Mesenchymal stem cell (in vitro differentiated cells and primary cell): Measurements from ENCODE around the gene CNBP. TPM values are rescaled to one million over a fixed set of nuclear protein-coding genes. Genes with fewer than 3 reads are reported as not detected.

Experiments used
- DNase-seq: peaks from one replicate; pipeline ENCODE4 v3.0.0-alpha.2; 2013
- H2AFZ ChIP-seq: one replicate; pipeline ENCODE4 v1.6.1; 2013; ENCODE audit warnings: low read depth, mild to moderate bottlenecking, control low read depth, inconsistent platforms, low read length, moderate library complexity
- H2AK5ac ChIP-seq: 2 replicates; pipeline ENCODE4 v1.6.1; 2013; ENCODE audit warnings: low read length, moderate library complexity, mild to moderate bottlenecking, inconsistent platforms; ENCODE audit not compliant: severe bottlenecking
- H2BK120ac ChIP-seq: one replicate; pipeline ENCODE4 v1.6.1; 2013; ENCODE audit warnings: low read depth, mild to moderate bottlenecking, inconsistent platforms, low read length, moderate library complexity
- H2BK12ac ChIP-seq, 2 experiments: one replicate each; pipeline ENCODE4 v1.6.1; 2013; ENCODE audit warnings: inconsistent platforms in 2 of 2, low read length in 2 of 2, mild to moderate bottlenecking in 2 of 2, moderate library complexity in 2 of 2, control low read depth in 1 of 2
- H2BK15ac ChIP-seq: one replicate; pipeline ENCODE4 v1.6.1; 2013; ENCODE audit warnings: mild to moderate bottlenecking, low read depth, inconsistent platforms; ENCODE audit not compliant: poor library complexity, severe bottlenecking
- H2BK5ac ChIP-seq: 2 replicates; pipeline ENCODE4 v1.6.1; 2013; ENCODE audit warnings: low read depth, mild to moderate bottlenecking, low read length, control low read depth, inconsistent platforms; ENCODE audit not compliant: poor library complexity, severe bottlenecking
- H3K14ac ChIP-seq, 2 experiments: one replicate each; pipeline ENCODE4 v1.6.1; 2013; ENCODE audit warnings: inconsistent platforms in 2 of 2, low read length in 2 of 2, control low read depth in 1 of 2, mild to moderate bottlenecking in 1 of 2, moderate library complexity in 1 of 2
- H3K18ac ChIP-seq, 2 experiments: one replicate each; pipeline ENCODE4 v1.6.1; 2013; ENCODE audit warnings: inconsistent platforms in 2 of 2, low read length in 2 of 2, control low read depth in 1 of 2, low read depth in 1 of 2, mild to moderate bottlenecking in 1 of 2
- H3K23ac ChIP-seq, 2 experiments: one replicate each; pipeline ENCODE4 v1.6.1; 2013; ENCODE audit warnings: inconsistent platforms in 2 of 2, low read length in 2 of 2, mild to moderate bottlenecking in 2 of 2, moderate library complexity in 2 of 2, control low read depth in 1 of 2
- H3K27ac ChIP-seq: 2 replicates; pipeline ENCODE4 v1.5.1; 2013; ENCODE audit warnings: mild to moderate bottlenecking, moderate library complexity, low read length, control low read depth, inconsistent platforms; ENCODE audit not compliant: poor library complexity, severe bottlenecking
- H3K27me3 ChIP-seq, 2 experiments: 2 replicates each; pipeline versions ENCODE4 v1.6.1 to v1.7.0; 2013; ENCODE audit warnings: low read length in 2 of 2, mild to moderate bottlenecking in 2 of 2, moderate library complexity in 2 of 2, control low read depth in 1 of 2, inconsistent platforms in 1 of 2; ENCODE audit not compliant: control insufficient read depth in 1 of 2, insufficient read depth in 1 of 2
- H3K36me3 ChIP-seq, 2 experiments: 2 replicates each; pipeline versions ENCODE4 v1.6.1 to v1.7.0; 2013; ENCODE audit warnings: low read length in 2 of 2, control low read depth in 1 of 2, inconsistent platforms in 1 of 2, low read depth in 1 of 2, mild to moderate bottlenecking in 1 of 2; ENCODE audit not compliant: insufficient read depth in 2 of 2, control insufficient read depth in 1 of 2
- H3K4ac ChIP-seq, 2 experiments: one replicate each; pipeline ENCODE4 v1.6.1; 2013; ENCODE audit warnings: inconsistent platforms in 2 of 2, low read length in 2 of 2, mild to moderate bottlenecking in 2 of 2, moderate library complexity in 2 of 2, control low read depth in 1 of 2, low read depth in 1 of 2
- H3K4me1 ChIP-seq: 2 replicates; pipeline ENCODE4 v1.6.1; 2013; ENCODE audit warnings: low read depth, low read length, control low read depth; ENCODE audit not compliant: control insufficient read depth, insufficient read depth
- H3K4me2 ChIP-seq: 2 replicates; pipeline ENCODE4 v1.6.1; 2013; ENCODE audit warnings: low read length, mild to moderate bottlenecking, inconsistent platforms; ENCODE audit not compliant: poor library complexity, severe bottlenecking
- H3K4me3 ChIP-seq, 2 experiments: 2 replicates each; pipeline versions ENCODE4 v1.5.1 to v1.7.0; 2013; ENCODE audit warnings: low read length in 2 of 2, mild to moderate bottlenecking in 2 of 2, control low read depth in 1 of 2, low read depth in 1 of 2; ENCODE audit not compliant: insufficient read depth in 1 of 2
- H3K79me1 ChIP-seq: replicated peaks from 2 replicates; pipeline ENCODE4 v1.6.1; 2013; ENCODE audit warnings: mild to moderate bottlenecking, control low read depth, low read length, inconsistent platforms; ENCODE audit not compliant: poor library complexity, severe bottlenecking
- H3K9ac ChIP-seq: 2 replicates; pipeline ENCODE4 v1.7.0; 2013; ENCODE audit warnings: mild to moderate bottlenecking, low read length, moderate library complexity
- H3K9me3 ChIP-seq: 2 replicates; pipeline ENCODE4 v1.7.0; 2013; ENCODE audit warnings: mild to moderate bottlenecking, low read length; ENCODE audit not compliant: control insufficient read depth
- H4K8ac ChIP-seq: one replicate; pipeline ENCODE4 v1.6.1; 2013; ENCODE audit warnings: inconsistent platforms, mild to moderate bottlenecking, low read length, moderate library complexity
- H4K91ac ChIP-seq: one replicate; pipeline ENCODE4 v1.6.1; 2013; ENCODE audit warnings: mild to moderate bottlenecking, low read length, inconsistent platforms
- WGBS: methylation state at CpG from one replicate; pipeline ENCODE4 v1.1.7; 2013; ENCODE audit warnings: mixed read lengths; 5-methylcytosine and 5-hydroxymethylcytosine counted together
- polyA plus RNA-seq, 2 experiments: library from polyadenylated mRNA; stranded (reverse); fragments of 200-250 nt; gene quantifications; one replicate each; pipeline ENCODE4 v1.2.3, GENCODE V29; 2013

The CNBP gene
- 119 TPM for polyA plus RNA-seq (2013, experiment 1 of 2)
- polyA plus RNA-seq (2013, experiment 2 of 2) = 118 TPM

GRCh38 chr3:129183569-129184395 lies at the start of gene CNBP:
TSS of gene CNBP (minus strand) at chr3:129183896. CDS start at chr3:129171757, 12,139 bp downstream.
- peak within 1 kb of the TSS; percentile 93 for H2BK15ac ChIP-seq
- peak within 1 kb of the TSS; percentile 99 to 100 for H3K18ac ChIP-seq
- H3K23ac ChIP-seq = peak within 1 kb of the TSS; percentile 99
- peak within 1 kb of the TSS; percentile 99 for H4K91ac ChIP-seq
- H3K36me3 ChIP-seq = peaks cover 3 to 15% of the 10 kb centered on the region in 2 experiments
- H3K14ac ChIP-seq = peak within 1 kb of the TSS; percentile 62 to 99
- H3K9me3 ChIP-seq = no peaks in the 10 kb centered on the region
- peaks cover 2% of the 10 kb centered on the region for H3K79me1 ChIP-seq
- no peaks in the 10 kb centered on the region for H3K27me3 ChIP-seq
- peak within 1 kb of the TSS; percentile 64 for H2AFZ ChIP-seq
- H3K4me1 ChIP-seq = peaks cover 12% of the 10 kb centered on the region
- peak within 1 kb of the TSS; percentile 14 to 79 for H2BK12ac ChIP-seq
- H2BK120ac ChIP-seq = peak within 1 kb of the TSS; percentile 98
- peak within 1 kb of the TSS; percentile 99 to 100 for H3K4ac ChIP-seq
- H4K8ac ChIP-seq = peak within 1 kb of the TSS; percentile 98
- H2BK5ac ChIP-seq = peak within 1 kb of the TSS; percentile 97
- peak within 1 kb of the TSS; percentile 100 for H3K9ac ChIP-seq
- peak; percentile 94 for DNase-seq
- peak within 1 kb of the TSS; percentile 55 for H3K4me2 ChIP-seq
- H2AK5ac ChIP-seq = peak within 1 kb of the TSS; percentile 20
- H3K4me3 ChIP-seq = peak within 1 kb of the TSS; percentile 85 to 99
- under 1% methylated on average over 69 of the region's 83 CpGs for WGBS
- peak within 1 kb of the TSS; percentile 81 for H3K27ac ChIP-seq

DNA sequence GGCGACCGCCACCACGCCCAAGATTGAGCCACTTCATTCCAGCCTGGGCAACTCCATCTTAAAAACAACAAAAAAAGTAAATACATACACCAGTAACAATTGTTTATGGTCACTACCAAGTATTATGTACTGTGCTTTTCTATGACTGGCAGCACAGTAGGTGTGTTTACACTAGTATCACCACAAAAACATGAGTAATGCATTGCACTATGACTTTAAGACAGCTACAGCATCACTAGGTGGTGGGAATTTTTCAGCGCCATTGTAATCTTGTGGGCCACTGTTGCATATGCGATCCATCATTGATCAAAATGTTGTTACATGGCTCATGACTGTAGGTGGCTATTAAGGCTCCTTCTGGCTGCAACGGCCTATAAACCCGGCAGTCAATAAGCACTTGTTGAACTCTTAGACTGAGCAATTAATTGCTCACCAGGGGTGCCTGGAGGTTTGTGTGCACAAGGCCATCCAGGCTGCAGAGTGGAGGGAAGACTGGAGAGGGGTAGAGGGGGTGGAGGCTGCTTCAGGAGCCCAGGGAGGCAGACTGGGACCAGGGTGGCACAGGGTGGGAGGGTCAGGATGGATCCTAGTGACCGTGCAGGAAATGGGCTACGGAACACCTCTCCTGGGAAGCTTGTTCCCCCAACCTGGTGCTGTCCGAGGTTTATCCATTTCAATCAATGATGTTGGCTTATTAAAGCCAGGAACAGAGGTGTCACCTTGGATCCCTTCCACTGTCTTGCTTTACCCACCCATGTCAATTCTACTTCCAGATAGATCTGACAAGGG lies 47.8 kb upstream of the CNBP start:
- H3K23ac ChIP-seq = no peak overlapping the region
- 79% methylated on average over 10 of the region's 10 CpGs for WGBS
- no peak overlapping the region for H3K4ac ChIP-seq
- H3K27ac ChIP-seq = no peak overlapping the region
- peak overlapping the region; percentile 42 for H4K8ac ChIP-seq
- no peak overlapping the region for H2BK15ac ChIP-seq
- H3K9ac ChIP-seq = no peak overlapping the region
- H2BK120ac ChIP-seq = no peak overlapping the region
- peak overlapping the region; percentile 19 for H4K91ac ChIP-seq
- H2BK5ac ChIP-seq = no peak overlapping the region
- H3K4me1 ChIP-seq = peaks cover 12% of the 10 kb centered on the region
- H3K14ac ChIP-seq = no peak overlapping the region
- H3K9me3 ChIP-seq = no peaks in the 10 kb centered on the region
- no peaks in the 10 kb centered on the region for H3K36me3 ChIP-seq
- no peak overlapping the region for H2BK12ac ChIP-seq
- H3K18ac ChIP-seq = no peak overlapping the region
- H3K27me3 ChIP-seq = no peaks in the 10 kb centered on the region
- H3K4me2 ChIP-seq = no peak overlapping the region
- H3K79me1 ChIP-seq = no peaks in the 10 kb centered on the region
- DNase-seq = peak; percentile 61
- H3K4me3 ChIP-seq = no peak overlapping the region
- no peak overlapping the region for H2AK5ac ChIP-seq
- no peak overlapping the region for H2AFZ ChIP-seq

GRCh38 chr3:129230311-129231019 lies 46.8 kb upstream of the CNBP start:
- H3K79me1 ChIP-seq = no peaks in the 10 kb centered on the region
- H2BK15ac ChIP-seq = no peak overlapping the region
- no peak overlapping the region for H4K8ac ChIP-seq
- peak overlapping the region; percentile 54 for H2AFZ ChIP-seq
- no peak overlapping the region for H2AK5ac ChIP-seq
- H3K27me3 ChIP-seq = no peaks in the 10 kb centered on the region
- H3K4ac ChIP-seq = no peak overlapping the region
- no peaks in the 10 kb centered on the region for H3K36me3 ChIP-seq
- H3K4me1 ChIP-seq = peaks cover 12% of the 10 kb centered on the region
- H4K91ac ChIP-seq = no peak overlapping the region
- no peak overlapping the region for H3K4me2 ChIP-seq
- WGBS = 32% methylated on average over 5 of the region's 7 CpGs
- H3K23ac ChIP-seq = no peak overlapping the region
- H3K18ac ChIP-seq = peak overlapping the region; percentile 15 to 37
- peak overlapping the region in 1 of 2 experiments; percentile 9 for H2BK12ac ChIP-seq
- H2BK120ac ChIP-seq = no peak overlapping the region
- H3K27ac ChIP-seq = no peak overlapping the region
- no peak overlapping the region for H3K4me3 ChIP-seq
- no peak overlapping the region for H2BK5ac ChIP-seq
- no peak overlapping the region for H3K14ac ChIP-seq
- no peak overlapping the region for H3K9ac ChIP-seq
- peak; percentile 91 for DNase-seq
- no peaks in the 10 kb centered on the region for H3K9me3 ChIP-seq
